Right cardiac atrium (tissue), 5 donors: ENCODE measurements around the gene TDRD9. TPM values are rescaled to one million over a fixed set of nuclear protein-coding genes. Genes with fewer than 3 reads are reported as not detected.
A peak's percentile ranks its signal among the peaks of the same experiment; 100 is the strongest.

Experiments used
- ATAC-seq, 2 donors: fragments of 200-7000 bp; cut with Tn5 transposase; one replicate each; pipeline versions ENCODE4 v1.8.0 to v1.9.1; 2020; ENCODE audit warnings: moderate library complexity in 2 of 2, mild to moderate bottlenecking in 1 of 2
- DNase-seq, 3 donors: peaks; one replicate each; pipeline ENCODE4 v3.0.0-alpha.2; 2020
- H3K27ac ChIP-seq: one replicate; pipeline ENCODE4 v1.5.1; 2013; ENCODE audit warnings: mild to moderate bottlenecking, low read length, control low read depth, moderate library complexity
- H3K27me3 ChIP-seq: one replicate; pipeline ENCODE4 v1.6.1; 2013; ENCODE audit not compliant: control insufficient read depth, insufficient read depth
- H3K4me1 ChIP-seq: one replicate; pipeline ENCODE4 v1.6.1; 2013; ENCODE audit warnings: low read length; ENCODE audit not compliant: control insufficient read depth, insufficient read depth
- H3K4me3 ChIP-seq: one replicate; pipeline ENCODE4 v1.5.1; 2013; ENCODE audit warnings: low read length, control low read depth
- H3K9me3 ChIP-seq: one replicate; pipeline ENCODE4 v1.6.1; 2013; ENCODE audit warnings: low read length; ENCODE audit not compliant: control insufficient read depth
- WGBS: extraction: QIAGEN DNeasy Blood & Tissue Kit; methylation state at CpG from one replicate; pipeline ENCODE4 v1.1.7; 2013; 5-methylcytosine and 5-hydroxymethylcytosine counted together
- intact Hi-C, 4 donors: fragments of 100-400 bp; cut with DNase I; formaldehyde crosslinking; loops; one replicate each; pipeline versions ENCODE4 v1.11.0 to v1.14.0; 2022 to 2023
- polyA plus RNA-seq: library from polyadenylated mRNA; stranded (reverse); fragments of 200-250 nt; gene quantifications from one replicate; pipeline ENCODE4 v1.2.3, GENCODE V29; 2013
- total RNA-seq, 4 donors: library from RNA; stranded (reverse); fragmentation: NEBNext Ultra II Directional; extraction: Animal tissue kit (Norgen Biotek cat#: 25700); gene quantifications; one replicate each; pipeline ENCODE4 v1.2.1, GENCODE V29; 2021
- donor health status: healthy with polysubstance abuse.
- donor health status: DM: no; HTN: yes; CAD: no.
- donor health status: DM: no; HTN: no; CAD: no.
- donor health status: DM: no; HTN: yes; CAD: no; lungs with severe emphysema.
- donor health status: DM: yes; HTN: yes; CAD: no.

TDRD9 gene
- total and polyA plus RNA-seq, 5 donors: 8.3 to 20.2 (median 10.7) TPM

DNA sequence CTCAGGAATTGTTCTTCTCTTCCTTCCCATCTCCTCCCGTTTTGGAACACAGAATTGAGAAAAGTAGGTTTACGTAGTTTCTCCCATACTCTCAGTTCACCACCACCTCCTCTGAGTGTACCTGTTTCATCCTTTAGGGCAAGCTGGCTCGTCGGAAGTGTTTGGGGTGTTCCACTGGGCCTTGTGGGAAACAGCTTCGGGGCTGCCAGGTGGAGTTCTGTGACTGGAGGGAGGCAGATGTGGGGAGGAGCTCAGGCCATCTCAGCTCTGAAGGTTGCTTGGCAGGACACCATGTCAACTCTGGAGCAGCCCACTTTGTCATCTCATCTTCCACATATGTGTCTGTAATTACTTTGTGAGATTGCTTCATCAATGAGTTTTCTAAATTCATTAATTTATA is 67.6 kb downstream of the TDRD9 start:
- Histone ChIP-seq H3K27ac (no peak overlapping the region), H3K4me1 (no peaks in the 10 kb centered on the region), H3K9me3 (no peaks in the 10 kb centered on the region), H3K4me3 (no peak overlapping the region), H3K27me3 (no peaks in the 10 kb centered on the region)
- 75% methylated on average over 5 of the region's 5 CpGs for WGBS
- ATAC-seq (no peak), DNase-seq (no peak)
- intact Hi-C loops: no loop called here

DNA sequence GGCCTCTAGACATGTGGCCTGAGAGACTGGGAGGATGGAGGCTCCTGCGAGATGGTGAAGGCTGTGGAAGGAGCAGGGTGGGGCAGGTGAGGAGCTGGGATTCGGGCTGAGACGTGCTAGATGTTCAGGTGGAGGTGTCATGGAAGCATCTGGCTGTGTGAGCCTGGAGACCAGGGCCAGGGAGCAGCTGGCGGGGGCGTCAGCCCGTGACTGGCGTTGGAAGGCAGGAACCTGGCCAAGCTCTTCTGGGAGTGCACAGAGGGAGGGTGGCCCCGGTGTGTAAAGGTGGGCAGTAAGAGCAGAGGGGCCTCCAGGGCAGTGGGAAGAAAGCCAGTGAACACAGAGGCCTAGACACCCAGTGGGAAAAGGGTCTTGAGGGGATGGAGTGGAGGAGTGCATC is 69.1 kb downstream of the TDRD9 start:
- intact Hi-C loops: no loop called here
- DNase-seq (no peak), ATAC-seq (no peak)
- Histone ChIP-seq H3K4me3 (no peak overlapping the region), H3K27me3 (no peaks in the 10 kb centered on the region), H3K4me1 (no peaks in the 10 kb centered on the region), H3K27ac (no peak overlapping the region), H3K9me3 (no peaks in the 10 kb centered on the region)
- 75% methylated on average over 8 of the region's 8 CpGs for WGBS

- WGBS: 86% methylated on average over 10 of the region's 10 CpGs
- Histone ChIP-seq H3K27me3 (no peaks in the 10 kb centered on the region), H3K4me1 (no peaks in the 10 kb centered on the region), H3K9me3 (no peaks in the 10 kb centered on the region), H3K27ac (no peak overlapping the region), H3K4me3 (no peak overlapping the region)
- ATAC-seq (no peak), DNase-seq (no peak)
- intact Hi-C loops: no loop called here
Measured at GRCh38 chr14:103998027-103998426, 69.8 kb downstream of the TDRD9 start.

GRCh38 chr14:103999795-104000440 is 71.7 kb downstream of the TDRD9 start:
- H3K9me3 ChIP-seq: no peaks in the 10 kb centered on the region
- no peak for ATAC-seq
- no peak overlapping the region for H3K27ac ChIP-seq
- no peaks in the 10 kb centered on the region for H3K4me1 ChIP-seq
- intact Hi-C loops: no loop called here
- DNase-seq: no peak
- 89% methylated on average over 7 of the region's 7 CpGs for WGBS
- no peaks in the 10 kb centered on the region for H3K27me3 ChIP-seq
- H3K4me3 ChIP-seq: no peak overlapping the region

DNA sequence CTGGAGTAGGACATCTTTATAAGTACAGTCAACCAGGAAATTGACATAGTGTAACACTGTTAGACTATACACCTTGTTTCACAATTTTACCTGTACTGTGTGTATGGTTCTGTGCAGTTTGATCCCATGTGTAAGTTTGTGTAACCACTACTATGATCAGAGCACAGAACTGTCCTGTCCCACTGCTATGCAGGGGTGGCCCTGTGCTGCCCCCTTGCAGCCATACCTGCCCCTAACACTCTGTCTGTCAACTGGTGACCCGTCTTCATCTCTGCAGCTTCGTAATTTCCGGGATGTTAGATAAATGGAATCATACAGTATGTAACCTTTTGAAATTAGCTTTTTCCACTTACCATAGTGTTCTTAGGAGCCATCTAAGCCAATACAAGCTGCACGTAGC is 72.7 kb downstream of the TDRD9 start:
- ATAC-seq (peak in 1 of 2 donors; percentile 37), DNase-seq (no peak)
- Histone ChIP-seq H3K4me3 (no peak overlapping the region), H3K9me3 (no peaks in the 10 kb centered on the region), H3K4me1 (no peaks in the 10 kb centered on the region), H3K27ac (no peak overlapping the region), H3K27me3 (no peaks in the 10 kb centered on the region)
- WGBS: 61% methylated on average over 4 of the region's 4 CpGs
- intact Hi-C loops: no loop called here

- H3K9me3 ChIP-seq: no peaks in the 10 kb centered on the region
- ATAC-seq (no peak), DNase-seq (no peak)
- H3K4me1 ChIP-seq: no peaks in the 10 kb centered on the region
- 84% methylated on average over 6 of the region's 6 CpGs for WGBS
- intact Hi-C loops: no loop called here
- no peaks in the 10 kb centered on the region for H3K27me3 ChIP-seq
- no peak overlapping the region for H3K4me3 ChIP-seq
- H3K27ac ChIP-seq: no peak overlapping the region
Measured at GRCh38 chr14:104003616-104004015, 75.4 kb downstream of the TDRD9 start.

GRCh38 chr14:104004849-104005248 is 76.6 kb downstream of the TDRD9 start:
- ATAC-seq: no peak
- 88% methylated on average over 1 of the region's 1 CpG for WGBS
- intact Hi-C loops: no loop called here

GRCh38 chr14:104005489-104005888 is 77.2 kb downstream of the TDRD9 start:
- Histone ChIP-seq H3K4me1 (no peaks in the 10 kb centered on the region), H3K4me3 (no peak overlapping the region), H3K27me3 (no peaks in the 10 kb centered on the region), H3K9me3 (no peaks in the 10 kb centered on the region), H3K27ac (no peak overlapping the region)
- no peak for DNase-seq
- ATAC-seq: no peak
- WGBS: 88% methylated on average over 8 of the region's 8 CpGs
- intact Hi-C loops: no loop called here

More at GRCh38 chr14:104004849-104005248, 76.6 kb downstream of the TDRD9 start:
- no peaks in the 10 kb centered on the region for H3K4me1 ChIP-seq
- DNase-seq: no peak
- H3K27ac ChIP-seq: no peak overlapping the region
- H3K9me3 ChIP-seq: no peaks in the 10 kb centered on the region
- H3K4me3 ChIP-seq: no peak overlapping the region
- H3K27me3 ChIP-seq: no peaks in the 10 kb centered on the region

DNA sequence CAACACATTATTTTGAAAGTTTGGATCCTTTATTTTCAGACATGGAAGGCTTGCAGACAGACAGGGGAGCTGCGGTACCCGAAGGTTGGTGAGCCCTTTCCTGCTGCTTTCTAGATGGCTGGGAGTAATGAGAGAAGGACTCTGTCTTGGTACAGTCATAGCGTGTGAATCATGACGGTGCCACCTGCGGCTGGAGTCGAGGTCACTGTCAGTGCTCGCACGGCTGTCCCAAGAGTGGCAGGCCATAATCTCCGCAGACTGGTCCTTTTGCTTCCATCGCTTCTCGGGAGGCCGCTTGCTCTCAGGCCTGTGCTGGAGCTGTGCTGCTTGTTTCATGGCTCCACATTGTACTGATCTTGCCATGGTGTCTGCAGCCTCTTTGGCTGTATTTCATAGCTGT is 78.9 kb downstream of the TDRD9 start:
- Histone ChIP-seq H3K27ac (no peak overlapping the region), H3K27me3 (no peaks in the 10 kb centered on the region), H3K4me3 (no peak overlapping the region), H3K4me1 (no peaks in the 10 kb centered on the region), H3K9me3 (no peaks in the 10 kb centered on the region)
- DNase-seq (no peak), ATAC-seq (no peak)
- intact Hi-C loops: no loop called here
- 94% methylated on average over 12 of the region's 12 CpGs for WGBS

DNA sequence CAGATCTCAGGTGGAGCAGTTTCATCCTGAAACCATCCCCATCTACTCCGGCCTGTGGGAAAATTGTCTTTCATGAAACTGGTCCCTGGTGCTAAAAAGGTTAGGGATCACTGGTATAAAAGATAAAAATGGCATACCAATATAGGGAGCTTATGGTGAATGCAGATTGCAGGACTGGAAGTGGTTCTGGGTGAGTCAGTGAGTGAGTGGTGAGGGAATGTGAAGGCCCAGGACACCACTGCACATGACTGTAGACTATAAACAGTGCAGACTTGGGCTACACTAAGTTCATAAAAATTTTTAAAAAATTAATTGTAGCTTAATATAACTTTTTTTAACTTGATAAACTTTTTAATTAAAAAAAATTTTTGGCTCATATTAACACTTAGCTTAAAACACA is 81.0 kb downstream of the TDRD9 start:
- H3K4me3 ChIP-seq: no peak overlapping the region
- no peaks in the 10 kb centered on the region for H3K4me1 ChIP-seq
- H3K27ac ChIP-seq: no peak overlapping the region
- ATAC-seq: no peak
- H3K27me3 ChIP-seq: no peaks in the 10 kb centered on the region
- no peak for DNase-seq
- intact Hi-C loops: no loop called here
- WGBS: 93% methylated on average over 1 of the region's 1 CpG
- H3K9me3 ChIP-seq: no peaks in the 10 kb centered on the region

DNA sequence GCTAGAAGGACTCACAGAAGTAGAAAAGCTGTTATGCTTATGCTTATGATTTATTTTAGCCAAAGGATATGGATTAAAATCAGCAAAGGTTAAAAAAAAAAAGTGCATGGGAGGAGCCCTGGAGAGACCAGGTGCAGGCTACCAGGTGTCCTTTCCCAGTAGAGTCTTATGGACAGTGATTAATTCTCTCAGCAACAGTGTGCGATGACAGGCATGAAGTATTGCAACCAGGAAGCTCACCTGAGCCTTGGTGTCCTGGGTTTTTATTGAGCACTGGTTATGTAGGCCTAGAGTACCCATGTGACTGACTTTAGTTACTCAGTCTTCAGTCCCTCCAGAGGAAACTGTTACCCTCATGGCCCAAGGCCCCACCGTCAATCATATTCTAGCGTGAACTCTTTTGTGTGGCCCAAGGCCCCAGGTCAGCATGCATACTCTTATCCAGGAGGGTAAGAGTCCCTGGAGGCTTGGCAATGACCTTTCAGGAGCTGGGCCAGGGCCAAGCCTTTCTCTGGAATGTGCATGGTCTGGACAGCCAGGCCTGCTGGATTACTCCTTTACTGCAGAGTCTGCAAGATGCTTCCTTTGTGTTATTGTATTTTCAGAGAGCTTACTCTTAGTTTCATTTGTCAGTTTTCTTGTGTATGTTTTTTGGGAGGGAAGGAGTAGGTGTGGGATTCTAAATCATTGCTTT is 83.7 kb downstream of the TDRD9 start:
- WGBS: 81% methylated on average over 3 of the region's 3 CpGs
- H3K4me1 ChIP-seq: no peaks in the 10 kb centered on the region
- no peaks in the 10 kb centered on the region for H3K27me3 ChIP-seq
- intact Hi-C loops: no loop called here
- H3K4me3 ChIP-seq: no peak overlapping the region
- H3K27ac ChIP-seq: no peak overlapping the region
- H3K9me3 ChIP-seq: no peaks in the 10 kb centered on the region
- peak; percentile 45 to 60 for ATAC-seq
- DNase-seq: no peak
